Measurements from ENCODE around the gene PPP1CB. TPM values are rescaled to one million over a fixed set of nuclear protein-coding genes. Genes with fewer than 3 reads are reported as not detected.
"Not testable (repeated sequence)": the region's sequence is repeated elsewhere in the genome, so short reads cannot be mapped to it uniquely, and the experiment has no call there.

PPP1CB gene
- total RNA-seq, 1 experiment from 2014 or later: 269 TPM

- peaks cover 5% of the 10 kb centered on the region for H3K36me3 Mint-ChIP-seq (ENCODE audit: insufficient read depth, unreplicated experiment)
- H3K4me3 Mint-ChIP-seq (ENCODE audit: unreplicated experiment): no peak overlapping the region
- H3K27me3 Mint-ChIP-seq (ENCODE audit: insufficient read depth, unreplicated experiment): no peaks in the 10 kb centered on the region
- no TSS peak for BruUV-seq (replicated peaks)
- H3K27ac Mint-ChIP-seq (ENCODE audit: low read depth, unreplicated experiment): no peak overlapping the region
- DNase-seq (ENCODE audit: unreplicated experiment): no peak
- peaks cover 7% of the 10 kb centered on the region for H3K9me3 Mint-ChIP-seq (ENCODE audit: unreplicated experiment)
- no peaks in the 10 kb centered on the region for H3K4me1 Mint-ChIP-seq (ENCODE audit: insufficient read depth, unreplicated experiment)
- intact Hi-C loops (cut with micrococcal nuclease): no loop called here
- ChIA-PET CTCF (interaction anchor here (0.7 kb wide), 1 partner anchor 20 kb away, joined by 3 read pairs; no protein-coding TSS in a partner anchor), POLR2A (interaction anchor here (1.7 kb wide), 1 partner anchor 11 kb away, joined by 7 read pairs; no protein-coding TSS in a partner anchor)
- no peak for TF ChIP-seq CTCF (IDR thresholded peaks at IDR 0.05; ENCODE audit: unreplicated experiment)
These were observed 14.0 kb upstream of the PPP1CB start for GRCh38 chr2:28737655-28738054.

- H3K9me3 Mint-ChIP-seq (ENCODE audit: unreplicated experiment); H3K27me3 Mint-ChIP-seq (ENCODE audit: insufficient read depth, unreplicated experiment); H3K4me3 Mint-ChIP-seq (ENCODE audit: unreplicated experiment); CTCF ChIA-PET; H3K27ac Mint-ChIP-seq (ENCODE audit: low read depth, unreplicated experiment); H3K4me1 Mint-ChIP-seq (ENCODE audit: insufficient read depth, unreplicated experiment); intact Hi-C loops (cut with micrococcal nuclease); BruUV-seq (replicated peaks); DNase-seq (ENCODE audit: unreplicated experiment): not testable (repeated sequence)
- peaks cover 23% of the 10 kb centered on the region for H3K36me3 Mint-ChIP-seq (ENCODE audit: insufficient read depth, unreplicated experiment)
- POLR2A ChIA-PET: interaction anchor here (1.4 to 4.2 kb wide), 2 partner anchors 9 to 12 kb away, joined by 4 to 17 read pairs; partner anchors contain the start of gene PPP1CB
These were observed 9.0 kb upstream of the PPP1CB start for GRCh38 chr2:28742619-28743018.

- no peak for DNase-seq (ENCODE audit: unreplicated experiment)
- BruUV-seq (replicated peaks): no TSS peak
- H3K36me3 Mint-ChIP-seq (ENCODE audit: insufficient read depth, unreplicated experiment): peaks cover 23% of the 10 kb centered on the region
- H3K4me3 Mint-ChIP-seq (ENCODE audit: unreplicated experiment): no peak overlapping the region
- intact Hi-C loops (cut with micrococcal nuclease): no loop called here
- TF ChIP-seq CTCF (IDR thresholded peaks at IDR 0.05; ENCODE audit: unreplicated experiment): no peak
- no peaks in the 10 kb centered on the region for H3K4me1 Mint-ChIP-seq (ENCODE audit: insufficient read depth, unreplicated experiment)
- no peak overlapping the region for H3K27ac Mint-ChIP-seq (ENCODE audit: low read depth, unreplicated experiment)
- CTCF ChIA-PET: interaction anchor here (0.5 to 0.9 kb wide), 2 partner anchors 28 to 124 kb away, joined by 3 to 5 read pairs; no protein-coding TSS in a partner anchor
- POLR2A ChIA-PET: interaction anchor here (0.7 kb wide), 3 partner anchors 17 to 74 kb away, joined by 3 read pairs; no protein-coding TSS in a partner anchor
- peaks cover 3% of the 10 kb centered on the region for H3K9me3 Mint-ChIP-seq (ENCODE audit: unreplicated experiment)
- H3K27me3 Mint-ChIP-seq (ENCODE audit: insufficient read depth, unreplicated experiment): no peaks in the 10 kb centered on the region
These were observed 6.4 kb upstream of the PPP1CB start for GRCh38 chr2:28745225-28745624.

- Mint-ChIP-seq H3K9me3 (ENCODE audit: unreplicated experiment) (no peaks in the 10 kb centered on the region), H3K27ac (ENCODE audit: low read depth, unreplicated experiment) (no peak overlapping the region), H3K4me1 (ENCODE audit: insufficient read depth, unreplicated experiment) (no peaks in the 10 kb centered on the region), H3K4me3 (ENCODE audit: unreplicated experiment) (no peak overlapping the region), H3K36me3 (ENCODE audit: insufficient read depth, unreplicated experiment) (peaks cover 23% of the 10 kb centered on the region), H3K27me3 (ENCODE audit: insufficient read depth, unreplicated experiment) (no peaks in the 10 kb centered on the region)
- TF ChIP-seq CTCF (IDR thresholded peaks at IDR 0.05; ENCODE audit: unreplicated experiment): no peak
- intact Hi-C loops (cut with micrococcal nuclease): no loop called here
- CTCF ChIA-PET: interaction anchor here (0.5 kb wide), 1 partner anchor 125 kb away, joined by 3 read pairs; no protein-coding TSS in a partner anchor
- no TSS peak for BruUV-seq (replicated peaks)
- POLR2A ChIA-PET: interaction anchor here (0.7 to 2.7 kb wide), 2 partner anchors 7 to 10 kb away, joined by 3 to 6 read pairs; no protein-coding TSS in a partner anchor
- DNase-seq (ENCODE audit: unreplicated experiment): no peak
These were observed 5.8 kb upstream of the PPP1CB start for GRCh38 chr2:28745876-28746275.

All from MCF 10A (cell line).